ENCODE data around the gene TBX18.
A peak's percentile ranks its signal among the peaks of the same experiment; 100 is the strongest.

TBX18 gene

GRCh38 chr6:84743616-84744015 is 20.8 kb downstream of the TBX18 start:
- DNase-seq = no peak

DNA sequence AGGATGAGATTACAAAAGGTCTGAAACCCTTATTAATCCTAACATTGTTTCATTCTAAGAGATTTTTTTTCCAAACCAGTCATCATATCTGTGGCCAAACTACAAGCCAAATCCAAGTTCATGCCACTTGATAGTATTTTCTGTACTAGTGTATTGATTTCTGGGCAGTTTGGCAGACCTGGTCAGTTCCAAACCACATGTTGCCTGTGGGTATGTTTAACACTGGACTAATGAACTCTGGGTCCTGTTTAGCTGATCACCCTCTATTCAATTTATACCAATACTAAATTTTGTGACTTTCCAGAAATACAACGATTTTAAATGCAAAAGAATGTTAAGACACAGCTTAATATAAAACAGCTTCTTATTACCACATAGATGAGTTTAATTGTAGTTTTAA is 24.0 kb downstream of the TBX18 start:
- DNase-seq = no peak

GRCh38 chr6:84739866-84740208 is 24.6 kb downstream of the TBX18 start:
- no peak for DNase-seq

GRCh38 chr6:84738996-84739865 is 25.2 kb downstream of the TBX18 start:
- no peak for DNase-seq

DNA sequence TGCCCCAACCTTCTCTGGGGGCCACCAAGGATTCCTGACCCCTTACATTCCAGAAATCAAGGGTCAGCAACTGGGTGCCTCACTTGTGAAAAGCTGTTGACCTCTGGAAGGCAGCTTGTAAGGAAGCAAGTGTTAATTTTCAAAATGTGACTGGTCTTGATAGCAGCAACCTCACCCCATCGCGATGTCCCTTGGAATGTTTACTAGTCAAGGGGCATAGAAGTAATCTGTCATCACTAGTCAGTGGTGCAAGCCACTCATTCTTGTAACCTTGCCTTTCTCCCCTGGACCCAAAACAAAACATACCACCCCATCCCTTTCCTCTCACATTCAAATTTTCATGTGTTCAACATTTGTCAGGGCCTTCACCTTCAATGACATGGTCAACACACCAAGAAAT is 30.5 kb downstream of the TBX18 start:
- no peak for DNase-seq

DNA sequence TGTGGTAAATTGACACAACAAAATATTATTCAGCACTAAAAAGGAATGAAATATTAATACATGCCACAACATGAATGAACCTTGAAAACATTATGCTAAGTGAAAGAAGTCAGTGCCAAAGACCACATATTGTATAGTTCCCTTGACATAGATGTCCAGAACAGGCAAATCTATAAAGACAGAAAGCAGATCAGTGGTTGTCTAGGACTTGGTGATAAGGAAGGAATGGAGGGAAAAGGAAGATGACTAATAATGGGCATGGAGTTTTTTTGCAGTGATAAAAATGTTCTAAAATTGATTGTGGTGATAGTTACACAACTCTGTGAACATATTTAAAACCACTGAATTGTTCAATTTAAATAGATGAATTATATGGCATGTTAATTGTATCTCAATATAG is 32.5 kb downstream of the TBX18 start:
- no peak for DNase-seq

GRCh38 chr6:84731401-84731800 is 33.0 kb downstream of the TBX18 start:
- no peak for DNase-seq

- DNase-seq = peak in 1 of 2 experiments; percentile 46
These were observed 35.8 kb downstream of the TBX18 start for GRCh38 chr6:84728602-84729001.

GRCh38 chr6:84719152-84719551 is 45.2 kb downstream of the TBX18 start:
- DNase-seq = no peak

- no peak for DNase-seq
These were observed 46.1 kb downstream of the TBX18 start for GRCh38 chr6:84718038-84718955.

DNA sequence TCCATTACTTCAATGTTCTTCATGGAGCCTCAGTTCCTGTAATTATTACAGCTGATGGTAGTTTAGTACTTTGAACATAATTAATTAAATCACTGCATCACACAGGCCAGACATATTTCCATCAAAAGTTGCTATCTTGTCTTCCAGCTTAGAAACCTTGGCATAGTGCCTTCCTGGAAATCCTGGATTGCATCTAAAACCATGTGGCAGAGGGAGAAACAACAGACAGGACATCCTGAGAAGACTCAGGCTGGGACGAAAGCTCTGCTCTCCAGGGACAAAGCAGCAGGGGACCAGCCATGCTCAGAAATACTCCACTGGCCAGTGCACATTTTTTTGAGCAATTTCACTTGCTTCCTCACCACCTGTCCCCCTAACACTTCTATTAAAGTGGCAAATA is 55.3 kb downstream of the TBX18 start:
- no peak for DNase-seq

DNA sequence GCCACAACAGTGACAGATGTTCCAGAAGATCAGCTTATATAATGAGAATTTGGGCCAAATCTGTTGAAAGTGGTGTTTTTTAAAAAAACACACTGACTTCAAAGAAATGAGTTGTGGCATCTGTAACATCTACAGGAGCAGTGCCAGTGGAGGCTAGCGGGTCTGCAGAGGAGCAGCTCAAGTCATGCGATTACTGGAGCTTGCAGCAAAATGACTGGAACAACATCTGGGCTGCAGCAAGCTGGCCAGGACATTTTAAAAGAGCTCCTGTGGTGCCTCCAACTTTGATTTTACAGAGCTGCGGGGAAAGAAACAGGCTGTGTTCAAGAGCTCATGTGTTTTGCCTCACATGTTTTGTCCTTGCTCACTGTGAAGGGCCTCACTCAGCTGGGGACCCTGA is 57.2 kb downstream of the TBX18 start:
- no peak for DNase-seq

GRCh38 chr6:84696166-84696565 is 68.2 kb downstream of the TBX18 start:
- DNase-seq = no peak

GRCh38 chr6:84691978-84692623 is 72.3 kb downstream of the TBX18 start:
- DNase-seq = no peak

DNA sequence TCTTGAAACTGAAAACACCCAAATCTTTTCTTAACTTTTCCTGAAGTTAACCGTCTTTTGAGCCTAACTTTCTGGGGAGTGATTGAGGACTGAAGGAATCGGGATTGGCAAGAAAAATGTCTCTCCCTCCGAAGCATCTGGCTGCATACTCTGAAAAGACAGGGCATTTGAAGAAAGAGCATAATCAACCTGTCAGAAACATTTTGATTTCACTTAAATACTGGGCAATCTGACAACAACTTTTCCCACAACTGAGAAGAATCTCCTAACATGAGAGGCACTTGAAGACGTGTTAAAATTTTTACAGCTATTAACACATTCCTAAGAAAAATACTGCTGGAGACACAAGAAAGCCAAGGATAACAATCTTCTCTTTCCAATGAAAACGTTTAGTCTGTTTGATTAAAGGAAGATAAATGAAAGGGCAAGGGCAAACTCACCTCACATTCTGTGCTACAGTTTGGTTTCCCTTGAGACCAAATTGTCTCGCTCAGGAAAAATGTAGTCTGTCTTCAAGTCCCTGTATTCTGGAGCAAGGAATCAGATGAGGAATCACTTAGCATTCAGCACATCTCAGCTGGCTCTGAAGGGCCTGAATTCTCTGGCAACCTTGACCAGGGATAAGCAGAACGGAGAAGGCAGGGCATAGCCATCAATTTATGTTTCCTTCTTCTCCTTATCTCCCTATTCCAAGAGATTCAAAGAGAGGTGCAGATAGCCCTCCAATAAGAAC is 76.1 kb downstream of the TBX18 start:
- DNase-seq = no peak

- DNase-seq = no peak
These were observed 77.0 kb downstream of the TBX18 start for GRCh38 chr6:84687431-84687830.

GRCh38 chr6:84685983-84686584 is 78.3 kb downstream of the TBX18 start:
- DNase-seq = no peak

DNA sequence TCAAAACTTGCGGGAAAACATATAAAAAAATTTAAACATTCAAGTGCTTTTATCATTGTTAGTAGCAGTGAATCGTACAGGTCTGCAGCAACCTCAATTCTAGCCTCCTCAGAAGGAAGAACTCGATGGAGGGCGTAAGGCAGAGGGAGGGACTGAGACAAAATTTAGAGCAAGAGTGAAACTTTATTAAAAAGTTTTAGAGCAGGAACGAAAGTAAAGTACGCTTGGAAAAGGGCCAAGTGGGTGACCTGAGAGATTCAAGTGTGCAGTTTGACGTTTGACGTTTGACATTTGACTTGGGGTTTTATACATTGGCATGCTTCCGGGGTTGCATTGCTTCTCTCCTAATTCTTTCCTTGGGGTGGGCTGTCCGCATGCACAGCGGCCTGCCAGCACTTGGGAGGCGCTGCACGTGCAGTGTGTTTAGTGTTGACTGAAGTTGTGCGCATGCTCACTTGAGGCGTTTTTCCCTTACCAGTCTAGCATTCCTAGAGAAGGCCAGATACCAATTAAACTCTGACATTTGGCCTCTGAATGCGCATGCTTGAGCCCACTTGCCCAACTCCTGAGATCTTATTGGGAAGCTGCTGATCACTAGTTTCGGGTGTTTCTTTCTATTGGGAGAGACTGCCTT is 82.6 kb downstream of the TBX18 start:
- DNase-seq = no peak

DNA sequence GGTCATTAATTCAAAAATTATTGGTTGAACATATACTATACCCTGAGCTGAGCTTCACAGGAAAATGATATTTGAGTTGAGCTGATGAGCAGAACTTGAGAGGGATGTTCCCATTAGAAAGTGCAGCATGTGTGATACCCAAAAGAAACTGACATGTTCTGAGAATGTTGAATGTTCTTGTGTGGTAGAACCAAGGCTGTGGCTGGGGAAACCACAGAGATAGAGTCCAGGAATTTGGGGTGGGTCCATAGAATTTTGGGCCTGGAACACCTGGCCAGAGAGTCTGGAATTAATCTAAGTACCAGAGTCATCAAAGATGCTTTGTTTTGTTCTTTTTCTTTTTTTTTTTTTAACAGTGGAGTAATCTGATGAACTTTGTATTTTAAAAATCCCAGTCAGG is 88.7 kb downstream of the TBX18 start:
- DNase-seq = no peak

GRCh38 chr6:84674395-84674794 is 90.0 kb downstream of the TBX18 start:
- no peak for DNase-seq

- DNase-seq = no peak
These were observed 93.2 kb downstream of the TBX18 start for GRCh38 chr6:84671183-84671582.

DNA sequence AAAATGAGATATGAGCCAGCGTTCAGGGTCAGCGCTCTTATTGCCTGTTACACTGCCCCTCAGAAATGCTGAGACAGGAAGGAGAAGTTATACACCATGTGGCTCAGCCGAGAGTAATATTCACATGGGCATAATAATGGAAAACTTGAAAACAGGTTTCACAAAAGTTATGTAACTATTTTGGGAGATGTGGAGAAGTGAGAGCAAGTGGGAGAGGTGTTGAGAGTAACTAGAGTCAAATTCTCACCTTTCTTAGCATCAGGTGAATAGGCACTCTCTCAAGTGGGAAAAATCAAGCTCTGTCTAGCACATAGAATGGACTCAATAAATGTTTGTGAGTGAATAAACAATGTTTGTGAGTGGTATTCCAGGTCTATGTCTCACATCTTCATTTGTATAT is 94.5 kb downstream of the TBX18 start:
- no peak for DNase-seq

Data from SW 1271 (cell line).